NCI-H2196 (cell line): ENCODE data around the gene R3HCC1L.
"Not testable (repeated sequence)": the region's sequence is repeated elsewhere in the genome, so short reads cannot be mapped to it uniquely, and the experiment has no call there.

Experiments used
- DNase-seq: peaks from one replicate; lab custom pipeline; 2025; ENCODE audit not compliant: unreplicated experiment; lab: John Stamatoyannopoulos, UW

R3HCC1L gene

GRCh38 chr10:98226508-98227144, 92.2 kb downstream of the R3HCC1L start:
- no peak for DNase-seq

- not testable (repeated sequence) for DNase-seq
These were observed 93.3 kb downstream of the R3HCC1L start for GRCh38 chr10:98227713-98228112.

- not testable (repeated sequence) for DNase-seq
These were observed 93.8 kb downstream of the R3HCC1L start for GRCh38 chr10:98228266-98228665.

- DNase-seq, result no peak
These were observed 97.0 kb downstream of the R3HCC1L start for GRCh38 chr10:98231417-98231816.

- no peak for DNase-seq
These were observed 101.4 kb downstream of the R3HCC1L start for GRCh38 chr10:98235846-98236245.

- no peak for DNase-seq
These were observed 102.4 kb downstream of the R3HCC1L start for GRCh38 chr10:98236862-98237261.

- no peak for DNase-seq
These were observed 103.9 kb downstream of the R3HCC1L start for GRCh38 chr10:98238391-98238790.

- DNase-seq, result no peak
These were observed 106.1 kb downstream of the R3HCC1L start for GRCh38 chr10:98240524-98240923.

- no peak for DNase-seq
These were observed 108.4 kb downstream of the R3HCC1L start for GRCh38 chr10:98242823-98243222.

- DNase-seq, result no peak
These were observed 109.7 kb downstream of the R3HCC1L start for GRCh38 chr10:98244141-98244540.

- no peak for DNase-seq
These were observed 110.1 kb downstream of the R3HCC1L start for GRCh38 chr10:98244586-98244985.

GRCh38 chr10:98246911-98247805, 112.7 kb downstream of the R3HCC1L start:
- DNase-seq, result no peak

GRCh38 chr10:98248018-98248417, 113.6 kb downstream of the R3HCC1L start:
- no peak for DNase-seq

GRCh38 chr10:98249134-98249533, 114.7 kb downstream of the R3HCC1L start:
- no peak for DNase-seq

GRCh38 chr10:98251399-98251798, 116.9 kb downstream of the R3HCC1L start:
- DNase-seq, result no peak

- no peak for DNase-seq
These were observed 118.0 kb downstream of the R3HCC1L start for GRCh38 chr10:98252464-98252863.

- peak; percentile 38 for DNase-seq
These were observed 119.0 kb downstream of the R3HCC1L start for GRCh38 chr10:98253499-98253898.

GRCh38 chr10:98254234-98254974, 119.9 kb downstream of the R3HCC1L start:
- no peak for DNase-seq

GRCh38 chr10:98255146-98255877, 120.9 kb downstream of the R3HCC1L start:
- DNase-seq, result no peak

- no peak for DNase-seq
These were observed 122.2 kb downstream of the R3HCC1L start for GRCh38 chr10:98256692-98257091.

- DNase-seq, result no peak
These were observed 122.7 kb downstream of the R3HCC1L start for GRCh38 chr10:98257198-98257597.
